HG02588 (cell line): ENCODE data around the gene UST.
A peak's percentile ranks its signal among the peaks of the same experiment; 100 is the strongest.
"Not testable (repeated sequence)": the region's sequence is repeated elsewhere in the genome, so short reads cannot be mapped to it uniquely, and the experiment has no call there.

ENCODE experiments used
- ATAC-seq: cut with Tn5 transposase; IDR thresholded peaks from one replicate; pipeline ENCODE4 v1.9.1; 2021; ENCODE audit warnings: mild to moderate bottlenecking, moderate library complexity; ENCODE audit not compliant: unreplicated experiment

The UST gene

DNA sequence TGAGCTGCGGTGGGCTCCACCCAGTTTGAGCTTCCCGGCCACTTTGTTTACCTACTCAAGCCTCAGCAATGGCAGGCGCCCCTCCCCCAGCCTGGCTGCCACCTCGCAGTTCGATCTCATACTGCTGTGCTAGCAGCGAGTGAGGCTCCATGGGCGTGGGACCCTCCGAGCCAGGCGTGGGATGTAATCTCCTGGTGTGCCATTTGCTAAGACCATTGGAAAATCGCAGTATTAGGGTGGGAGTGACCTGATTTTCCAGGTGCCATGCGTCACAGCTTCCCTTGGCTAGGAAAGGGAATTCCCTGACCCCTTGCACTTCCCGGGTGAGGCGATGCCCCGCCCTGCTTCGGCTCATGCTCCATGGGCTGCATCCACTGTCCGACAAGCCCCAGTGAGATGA is 117.3 kb downstream of the UST start:
- not testable (repeated sequence) for ATAC-seq

DNA sequence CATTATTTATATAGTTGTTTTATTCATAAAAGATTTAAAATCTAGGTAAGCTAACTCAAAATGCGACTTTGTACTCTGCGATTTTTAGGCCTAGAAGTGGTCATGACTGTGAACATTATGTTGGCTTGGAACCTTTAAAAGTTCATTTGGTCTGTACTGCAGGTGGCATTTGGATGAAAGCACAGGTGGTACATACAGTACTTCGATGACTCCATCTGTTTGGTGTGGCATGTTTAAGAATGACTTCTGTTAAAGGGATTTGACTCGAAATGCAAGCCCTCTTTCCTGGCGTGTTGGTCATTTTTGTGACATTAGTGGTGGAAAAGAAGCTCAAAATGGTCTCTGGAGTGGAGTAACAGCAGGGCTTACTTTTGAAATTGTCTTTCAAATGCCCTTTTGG is 118.1 kb downstream of the UST start:
- ATAC-seq, result no peak

DNA sequence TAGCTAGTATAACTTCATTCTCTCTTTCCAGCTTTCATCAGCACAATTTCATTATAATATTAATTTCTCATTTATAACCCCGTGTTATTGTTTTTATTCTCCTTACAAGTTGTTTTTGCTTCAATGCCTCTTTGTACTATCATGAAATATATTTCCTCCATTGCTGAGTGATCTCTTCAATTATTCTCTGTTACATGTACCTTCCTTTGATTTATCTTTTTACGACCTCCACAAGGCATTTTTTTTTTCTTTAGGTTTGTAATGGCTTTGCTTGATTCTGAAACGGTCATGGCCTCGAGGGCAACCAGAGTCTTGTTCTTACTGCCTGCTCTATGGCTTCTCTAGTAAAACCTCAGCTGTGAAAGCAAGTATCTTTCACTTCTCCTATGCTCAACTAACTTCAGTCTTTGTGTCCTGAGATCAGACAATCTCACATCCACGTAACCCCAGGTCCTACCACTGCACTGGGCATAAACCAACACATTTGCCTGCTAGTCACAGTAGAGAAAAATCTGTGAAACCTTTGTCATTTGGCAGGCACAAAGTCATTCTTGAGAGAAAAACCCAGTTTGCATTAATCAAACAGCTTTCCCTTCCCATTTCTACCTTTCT is 119.9 kb downstream of the UST start:
- peak; percentile 97 for ATAC-seq

DNA sequence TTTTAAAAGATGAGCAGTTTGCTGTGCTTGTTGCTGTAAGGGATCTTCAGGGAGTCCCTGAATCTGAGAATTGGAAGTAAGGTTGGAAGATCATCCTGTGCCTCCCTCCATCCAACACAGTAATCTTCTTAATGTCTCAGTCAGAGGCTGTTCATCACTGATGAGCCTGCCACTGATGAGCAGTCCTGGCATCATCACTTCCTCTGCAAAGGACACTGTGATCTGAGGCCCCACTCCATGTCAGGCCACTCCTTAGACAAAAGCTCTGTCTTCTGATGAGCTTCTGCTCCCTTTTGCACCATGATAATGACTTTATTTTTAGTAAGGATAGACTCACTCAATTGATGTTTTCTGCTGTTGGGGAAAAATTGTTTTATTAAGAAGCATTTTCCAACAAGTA is 121.0 kb downstream of the UST start:
- no peak for ATAC-seq

DNA sequence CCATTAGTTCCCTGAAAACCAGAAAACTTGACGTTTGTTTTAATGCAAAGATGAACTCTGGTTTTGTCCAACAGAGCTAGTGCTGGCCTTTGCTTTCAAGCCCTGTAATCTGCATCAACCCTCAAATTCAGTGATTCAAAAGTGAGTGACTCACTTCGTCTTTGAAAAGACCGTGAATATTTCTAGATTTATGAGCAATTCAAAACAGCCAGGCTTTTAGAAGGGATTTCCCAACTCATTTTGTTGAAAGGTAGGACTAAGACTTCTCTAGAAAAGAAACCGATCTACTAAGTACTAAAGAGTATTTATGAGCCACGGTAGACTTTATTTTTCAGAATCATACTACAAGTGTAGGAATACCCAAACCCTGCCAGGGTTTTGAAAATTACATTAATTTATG is 121.5 kb downstream of the UST start:
- no peak for ATAC-seq

DNA sequence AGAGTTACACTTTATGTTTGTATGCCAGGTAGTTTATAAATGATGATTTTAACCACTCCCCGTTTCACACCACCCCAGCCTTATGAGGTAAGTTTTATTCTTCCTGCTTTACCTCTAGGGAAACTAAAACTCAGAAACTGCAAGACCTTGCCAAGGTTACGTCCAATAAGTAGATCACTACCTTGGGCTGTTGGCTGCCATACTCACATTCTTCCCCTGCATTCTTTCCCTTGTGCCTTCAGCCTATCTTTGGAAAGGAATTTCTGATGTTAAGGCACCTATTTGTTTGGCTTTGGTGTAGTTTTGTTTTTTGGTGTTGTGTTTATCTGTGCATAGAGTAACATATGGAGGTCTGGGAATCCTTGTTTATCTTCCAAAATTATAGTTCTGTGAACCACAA is 122.1 kb downstream of the UST start:
- no peak for ATAC-seq

DNA sequence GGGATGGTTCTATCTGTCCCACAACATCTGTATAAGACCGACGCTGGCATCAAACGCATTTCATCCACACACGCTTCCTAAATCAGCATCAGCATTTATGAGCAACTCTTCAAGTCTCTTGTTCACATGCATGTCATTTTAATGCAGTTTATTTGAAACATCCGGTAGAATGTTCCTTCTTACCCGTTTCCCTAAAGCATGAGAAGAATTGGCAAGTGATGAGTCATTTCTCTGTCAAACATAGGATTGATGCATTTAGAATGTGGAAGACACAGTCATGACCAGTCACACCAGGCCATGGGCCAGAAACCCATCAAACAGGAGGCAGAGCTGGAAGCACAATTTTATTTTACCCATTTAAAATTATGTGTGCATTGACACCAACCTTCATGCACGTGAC is 122.8 kb downstream of the UST start:
- no peak for ATAC-seq

DNA sequence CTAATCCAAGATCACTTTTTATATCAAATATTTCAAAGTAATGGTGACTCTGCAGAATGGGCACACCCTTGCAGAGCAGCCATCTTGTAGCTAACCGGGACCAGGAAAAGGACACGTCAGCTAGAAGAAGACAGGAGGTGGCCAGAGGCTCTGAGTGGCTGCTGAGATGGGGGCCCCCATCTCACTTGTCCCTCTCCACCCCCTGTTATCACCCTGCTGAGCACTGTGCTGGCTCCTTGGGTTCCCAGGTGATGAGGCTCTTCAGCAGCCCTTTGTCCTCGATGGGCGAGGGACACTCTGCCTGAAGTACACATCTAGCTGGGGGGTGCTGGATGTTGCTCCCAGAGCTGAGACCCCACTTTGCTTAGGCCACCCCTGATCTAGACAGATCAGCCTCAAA is 126.3 kb downstream of the UST start:
- no peak for ATAC-seq

DNA sequence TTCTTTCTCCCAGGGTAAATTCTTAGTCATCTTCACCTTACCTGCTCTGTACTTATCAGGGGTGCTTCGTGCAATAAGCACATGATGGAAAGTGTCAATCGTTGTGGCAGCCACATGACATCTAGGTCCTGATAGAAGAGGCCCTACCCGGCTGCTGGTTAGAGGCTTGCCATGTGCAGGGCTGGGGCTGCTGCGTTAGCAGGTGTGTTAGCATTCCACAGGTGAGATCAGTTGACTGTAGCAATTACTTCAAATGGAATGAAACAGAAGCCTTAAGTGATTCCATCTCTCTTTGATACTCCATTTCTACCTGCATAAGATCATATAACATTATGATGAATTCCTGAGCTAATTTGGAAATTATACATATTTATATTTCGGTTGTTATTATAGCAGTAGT is 127.0 kb downstream of the UST start:
- no peak for ATAC-seq

DNA sequence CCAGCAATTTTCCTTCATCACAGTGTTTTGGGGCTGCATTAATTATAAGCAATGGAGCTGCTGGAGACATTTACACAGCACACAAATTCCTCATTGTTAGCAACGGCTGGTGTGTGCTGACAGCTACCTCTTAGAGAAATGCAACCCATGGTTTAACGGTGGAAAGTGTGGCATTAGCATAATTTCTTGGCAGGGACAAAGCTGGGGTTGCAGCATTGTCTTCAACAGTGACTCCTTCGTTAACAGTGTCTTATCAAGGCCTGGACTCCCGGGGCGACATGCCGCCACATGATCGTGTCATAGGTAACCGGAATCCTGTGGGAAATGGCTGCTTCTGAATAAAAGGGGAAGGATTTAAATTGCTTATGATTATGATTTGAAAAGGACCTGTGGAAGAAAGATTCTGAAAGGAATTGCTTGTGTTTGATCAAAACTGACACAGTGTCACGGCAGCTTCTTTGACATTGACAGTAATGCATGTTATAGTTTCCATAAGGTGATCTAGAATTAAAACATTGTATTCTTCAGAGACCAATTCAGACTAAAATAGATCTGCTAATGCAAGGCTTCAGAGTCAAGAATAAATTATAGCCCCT is 128.0 kb downstream of the UST start:
- ATAC-seq, result no peak

DNA sequence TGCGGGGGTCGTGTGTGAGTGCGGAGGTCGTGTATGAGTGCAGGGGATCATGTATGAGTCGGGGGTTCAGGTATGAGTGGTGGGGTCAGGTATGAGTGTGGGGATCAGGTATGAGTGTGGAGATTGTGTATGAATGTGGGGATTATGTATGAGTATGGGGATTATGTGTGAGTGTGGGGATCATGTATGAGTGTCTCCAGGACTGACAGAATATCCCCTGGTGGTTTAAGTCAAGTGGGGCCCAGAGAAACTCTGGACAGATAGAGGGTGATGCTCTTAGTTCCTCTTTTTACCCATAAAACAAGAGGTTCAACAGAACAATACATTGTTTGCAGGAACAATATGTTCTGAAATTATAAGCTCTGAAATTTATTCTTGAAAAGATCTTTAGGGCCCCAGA is 131.9 kb downstream of the UST start:
- no peak for ATAC-seq

DNA sequence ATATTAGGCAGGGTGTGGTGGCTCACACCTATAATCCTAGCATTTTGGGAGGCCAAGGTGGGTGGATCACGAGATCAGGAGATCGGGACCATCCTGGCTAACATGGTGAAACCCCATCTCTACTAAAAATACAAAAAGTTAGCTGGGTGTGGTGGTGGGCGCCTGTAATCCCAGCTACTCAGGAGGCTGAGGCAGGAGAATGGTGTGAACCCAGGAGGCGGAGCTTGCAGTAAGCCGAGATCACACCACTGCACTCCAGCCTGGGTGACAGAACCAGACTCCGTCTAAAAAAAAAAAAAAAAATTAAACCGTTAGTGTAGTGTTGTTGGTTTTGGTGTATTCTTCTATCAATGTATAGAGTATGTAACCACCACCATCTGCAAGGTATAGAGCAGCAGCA is 133.9 kb downstream of the UST start:
- not testable (repeated sequence) for ATAC-seq

DNA sequence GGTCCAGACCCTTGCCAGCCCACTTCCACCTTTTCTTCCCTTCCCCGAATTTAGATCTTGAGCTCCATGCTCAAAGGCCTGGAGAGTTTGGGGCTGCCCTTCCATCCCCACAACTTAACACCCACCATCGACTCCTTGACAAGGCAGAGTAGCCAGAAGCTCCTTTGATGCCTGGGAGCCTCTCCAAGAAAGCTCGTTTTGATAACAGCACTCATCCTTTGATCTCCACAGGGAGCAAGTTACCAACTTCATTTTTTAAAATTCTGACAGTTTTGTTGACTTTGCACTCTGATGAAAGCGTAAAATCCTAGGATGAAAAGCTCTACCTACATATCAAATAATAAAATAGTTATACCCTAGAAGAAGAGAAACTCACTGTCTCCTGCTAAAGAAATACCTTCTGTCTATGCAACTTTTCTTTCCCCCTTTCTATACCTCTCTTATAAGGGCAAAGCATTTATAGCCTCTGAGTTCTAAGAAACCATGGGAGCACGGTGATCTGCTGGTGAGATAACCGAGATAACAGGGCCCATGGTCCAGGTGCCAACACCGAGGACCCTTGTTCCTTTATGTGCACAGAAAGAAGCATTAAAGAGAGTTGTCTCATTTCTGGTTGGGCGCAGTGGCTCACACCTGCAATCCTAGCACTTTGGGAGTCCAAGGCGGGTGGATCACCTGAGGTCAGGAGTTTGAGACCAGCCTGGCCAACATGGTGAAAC is 134.9 kb downstream of the UST start:
- no peak for ATAC-seq

DNA sequence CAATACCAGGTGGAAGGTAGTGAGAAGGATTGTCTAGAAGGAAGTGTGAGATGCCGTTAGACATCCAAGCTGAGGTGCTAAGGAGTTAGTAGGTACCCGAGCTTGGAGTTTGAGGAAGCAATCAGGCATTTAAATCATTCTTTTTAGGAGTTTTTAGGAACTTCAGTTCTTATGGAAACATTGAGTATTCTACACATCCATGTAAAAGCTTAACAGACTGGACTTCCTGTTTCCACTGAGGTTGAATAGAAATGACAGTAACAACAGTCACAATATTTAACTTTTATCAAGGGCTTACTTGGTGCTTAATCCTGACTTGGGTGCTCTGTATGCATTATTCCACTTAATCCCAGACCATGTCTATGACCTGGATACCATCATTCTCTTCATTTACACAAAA is 136.4 kb downstream of the UST start:
- ATAC-seq, result no peak

DNA sequence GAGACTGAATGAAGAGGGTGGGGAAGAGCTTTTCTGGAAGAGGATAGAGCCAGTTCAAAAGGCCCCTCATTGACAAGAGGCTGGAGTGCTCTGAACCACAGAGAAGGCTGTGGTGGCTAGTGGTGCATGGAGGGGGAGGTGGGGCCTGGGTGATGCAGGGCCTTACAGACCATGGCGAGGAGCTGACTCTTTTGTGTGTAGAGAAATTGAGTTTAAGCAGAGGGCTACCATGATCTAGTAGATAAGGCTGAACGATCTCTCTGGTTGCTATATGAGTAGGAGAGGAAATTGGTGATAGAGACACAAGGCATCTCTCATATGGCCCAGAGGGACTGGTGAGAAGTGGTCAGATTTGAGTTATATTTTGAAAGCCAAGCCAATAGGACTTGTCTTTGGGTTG is 137.6 kb downstream of the UST start:
- no peak for ATAC-seq

DNA sequence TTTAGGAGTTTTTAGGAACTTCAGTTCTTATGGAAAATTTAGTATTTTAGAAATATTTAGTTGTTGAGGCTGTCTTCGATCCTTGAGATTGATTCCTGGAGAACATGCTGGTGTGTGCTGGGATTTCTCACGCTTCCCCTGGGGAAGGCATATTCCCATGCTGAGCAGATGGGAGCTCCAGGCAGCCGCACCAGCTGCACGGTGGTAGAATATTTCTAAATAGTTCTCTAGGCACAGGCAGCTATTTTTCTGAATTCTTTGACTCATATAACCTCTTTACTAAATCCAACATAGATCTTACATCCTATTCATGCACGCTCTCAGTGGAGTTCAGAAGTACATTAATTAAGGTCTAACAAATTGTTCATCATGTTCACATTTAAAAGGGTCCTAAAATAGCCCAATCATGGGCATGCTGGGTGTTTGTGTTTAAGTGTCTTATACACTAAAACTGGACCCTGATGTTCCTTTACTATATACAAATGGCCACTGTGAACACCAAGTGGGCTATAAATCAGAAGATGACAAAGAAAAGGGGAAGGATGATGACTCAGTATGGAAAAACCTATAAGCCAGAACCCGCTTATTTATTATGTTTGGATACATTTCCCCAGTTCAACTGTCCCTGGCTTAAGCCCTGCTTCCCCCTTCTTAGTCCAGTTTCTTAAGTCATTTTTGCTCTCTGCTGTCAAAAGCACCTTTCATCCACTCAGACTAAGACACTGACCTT is 138.5 kb downstream of the UST start:
- no peak for ATAC-seq

DNA sequence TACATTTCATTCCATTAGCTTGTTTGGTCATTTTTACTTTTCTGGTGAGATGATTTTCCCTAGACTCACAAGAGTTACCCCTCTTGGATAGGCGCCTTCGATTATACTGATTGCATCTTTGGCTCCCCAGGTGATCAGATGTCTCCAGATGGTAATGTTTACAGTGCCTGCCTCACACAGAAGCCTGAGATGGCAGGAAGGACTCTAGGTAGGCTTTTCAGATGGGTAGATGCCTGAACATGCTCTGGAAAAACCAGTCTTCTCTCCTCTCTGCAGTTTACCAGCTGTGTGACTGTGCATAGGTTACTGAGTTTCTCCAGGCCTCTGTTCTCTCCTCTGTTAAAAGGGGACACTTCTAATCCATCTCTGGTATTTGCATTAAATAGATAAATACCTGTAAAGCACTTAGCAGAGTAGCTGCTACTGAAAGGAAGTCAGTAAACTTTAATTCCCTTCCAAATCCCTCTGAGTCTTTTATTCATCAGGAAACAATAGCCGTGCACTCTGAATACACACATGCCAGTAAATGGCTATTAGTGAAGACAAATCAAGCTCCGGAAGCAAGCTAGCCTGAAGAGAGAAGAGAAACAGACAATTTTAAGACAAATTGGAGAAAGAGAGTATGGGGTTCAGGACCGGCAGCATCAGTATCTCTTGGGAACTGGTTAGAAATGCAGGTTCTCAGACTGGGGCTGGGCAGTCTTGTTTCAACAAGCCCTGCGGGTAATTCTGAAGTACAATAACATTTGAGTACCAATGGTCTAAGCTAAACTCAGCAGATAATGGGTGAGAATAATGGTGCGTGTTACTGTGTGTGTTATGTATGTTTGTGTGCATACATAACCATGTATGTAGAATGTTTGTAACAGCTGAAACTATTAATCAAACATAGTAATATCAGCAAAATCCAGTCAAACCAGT is 139.4 kb downstream of the UST start:
- ATAC-seq, result no peak

DNA sequence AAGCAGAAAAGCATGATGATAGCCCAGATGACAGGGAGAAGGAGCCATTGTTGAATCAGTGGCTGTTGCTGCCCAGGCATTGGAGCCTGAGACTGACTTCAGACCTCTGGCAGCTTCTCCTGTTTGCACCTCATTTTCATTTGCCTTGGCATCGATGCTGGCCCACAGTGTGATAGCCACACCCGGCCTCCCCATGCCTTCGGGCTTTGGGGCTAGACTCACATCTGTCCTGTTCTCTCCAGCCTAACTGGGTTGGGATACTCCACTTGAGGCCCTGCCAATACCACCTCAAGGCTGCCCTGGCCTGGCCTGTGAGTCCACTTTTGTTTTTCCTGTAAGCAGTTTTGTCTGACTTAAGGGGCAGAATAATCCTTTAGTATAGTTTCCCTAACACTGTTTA is 140.4 kb downstream of the UST start:
- no peak for ATAC-seq

DNA sequence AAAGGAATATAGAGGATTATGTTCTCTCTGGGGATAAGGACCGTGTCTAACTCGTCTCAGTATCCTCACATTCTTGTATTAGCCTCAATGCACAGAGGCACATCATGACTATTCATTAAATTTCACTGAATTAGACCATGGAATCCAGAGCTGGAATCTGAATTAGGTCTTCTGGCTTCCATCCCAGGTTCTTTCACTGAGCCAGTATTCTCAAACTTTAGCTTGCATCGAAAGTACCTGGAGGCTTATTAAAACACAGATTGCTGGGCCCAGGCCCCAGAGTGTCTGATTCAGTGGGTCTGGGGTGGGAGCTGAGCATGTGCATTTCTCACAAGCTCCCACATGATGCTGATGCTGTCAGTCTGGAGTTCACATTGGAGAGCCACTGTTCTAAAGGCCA is 142.0 kb downstream of the UST start:
- no peak for ATAC-seq

DNA sequence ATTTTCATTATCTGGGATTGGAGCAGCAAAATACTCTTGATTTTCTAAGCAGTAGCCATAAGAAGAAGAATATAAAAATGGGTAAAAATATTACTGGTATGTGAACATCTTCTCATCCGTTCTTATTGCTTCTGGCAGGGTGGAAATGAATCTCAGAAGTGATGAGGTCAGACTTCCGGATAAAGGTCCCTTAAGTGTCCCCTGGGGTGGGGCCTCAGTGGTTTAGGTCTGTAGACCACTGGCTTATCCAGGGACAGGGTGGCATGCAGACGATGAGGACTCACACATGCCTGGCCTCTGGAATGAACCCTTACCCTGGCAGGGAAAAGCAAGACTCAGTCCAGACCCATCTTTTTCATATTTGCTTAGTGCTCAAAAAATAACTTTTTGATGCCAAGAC is 143.3 kb downstream of the UST start:
- ATAC-seq, result no peak
